Nephron (organoid): ENCODE measurements around the gene ZNF587.
"Not testable (repeated sequence)": the region's sequence is repeated elsewhere in the genome, so short reads cannot be mapped to it uniquely, and the experiment has no call there.

ENCODE experiments used
- H3K27ac Mint-ChIP-seq, 3 experiments: 2 replicates each; pipeline ENCODE4 v1.8.0; 2020; ENCODE audit warnings: mixed read lengths in 3 of 3, mild to moderate bottlenecking in 2 of 3, moderate library complexity in 1 of 3
- H3K27me3 Mint-ChIP-seq: 2 replicates; pipeline ENCODE4 v1.8.0; 2021; ENCODE audit warnings: low read depth, mild to moderate bottlenecking, moderate library complexity, mixed read lengths
- H3K36me3 Mint-ChIP-seq: 2 replicates; pipeline ENCODE4 v1.8.0; 2020; ENCODE audit warnings: low read depth, mixed read lengths
- H3K4me1 Mint-ChIP-seq: 2 replicates; pipeline ENCODE4 v1.8.0; 2020; ENCODE audit warnings: mixed read lengths
- H3K4me3 Mint-ChIP-seq, 3 experiments: 2 replicates each; pipeline ENCODE4 v1.8.0; 2020; ENCODE audit warnings: mild to moderate bottlenecking in 3 of 3, mixed read lengths in 3 of 3, moderate library complexity in 2 of 3
- H3K9me3 Mint-ChIP-seq: 2 replicates; pipeline ENCODE4 v1.8.0; 2020; ENCODE audit warnings: mixed read lengths
- TF ChIP-seq, protein P1 (sequence below), 3 experiments: fragments of 200-600 bp; sonication (generic); IDR thresholded peaks; one replicate each; pipeline ENCODE4 v1.5.0; 2021; ENCODE audit warnings: antibody characterized with exemption in 3 of 3; ENCODE audit not compliant: unreplicated experiment in 3 of 3

ZNF587 gene

GRCh38 chr19:57825511-57825910, 24.1 kb upstream of the ZNF587 start:
- Mint-ChIP-seq H3K4me3 (no peak overlapping the region), H3K36me3 (peaks cover 64% of the 10 kb centered on the region), H3K27ac (no peak overlapping the region), H3K9me3 (peaks cover 2% of the 10 kb centered on the region), H3K4me1 (peaks cover 39% of the 10 kb centered on the region), H3K27me3 (no peaks in the 10 kb centered on the region)
- TF ChIP-seq, protein P1, sequence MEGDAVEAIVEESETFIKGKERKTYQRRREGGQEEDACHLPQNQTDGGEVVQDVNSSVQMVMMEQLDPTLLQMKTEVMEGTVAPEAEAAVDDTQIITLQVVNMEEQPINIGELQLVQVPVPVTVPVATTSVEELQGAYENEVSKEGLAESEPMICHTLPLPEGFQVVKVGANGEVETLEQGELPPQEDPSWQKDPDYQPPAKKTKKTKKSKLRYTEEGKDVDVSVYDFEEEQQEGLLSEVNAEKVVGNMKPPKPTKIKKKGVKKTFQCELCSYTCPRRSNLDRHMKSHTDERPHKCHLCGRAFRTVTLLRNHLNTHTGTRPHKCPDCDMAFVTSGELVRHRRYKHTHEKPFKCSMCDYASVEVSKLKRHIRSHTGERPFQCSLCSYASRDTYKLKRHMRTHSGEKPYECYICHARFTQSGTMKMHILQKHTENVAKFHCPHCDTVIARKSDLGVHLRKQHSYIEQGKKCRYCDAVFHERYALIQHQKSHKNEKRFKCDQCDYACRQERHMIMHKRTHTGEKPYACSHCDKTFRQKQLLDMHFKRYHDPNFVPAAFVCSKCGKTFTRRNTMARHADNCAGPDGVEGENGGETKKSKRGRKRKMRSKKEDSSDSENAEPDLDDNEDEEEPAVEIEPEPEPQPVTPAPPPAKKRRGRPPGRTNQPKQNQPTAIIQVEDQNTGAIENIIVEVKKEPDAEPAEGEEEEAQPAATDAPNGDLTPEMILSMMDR (IDR thresholded peaks at IDR 0.05; ENCODE audit: unreplicated experiment in 3 of 3): no peak

DNA sequence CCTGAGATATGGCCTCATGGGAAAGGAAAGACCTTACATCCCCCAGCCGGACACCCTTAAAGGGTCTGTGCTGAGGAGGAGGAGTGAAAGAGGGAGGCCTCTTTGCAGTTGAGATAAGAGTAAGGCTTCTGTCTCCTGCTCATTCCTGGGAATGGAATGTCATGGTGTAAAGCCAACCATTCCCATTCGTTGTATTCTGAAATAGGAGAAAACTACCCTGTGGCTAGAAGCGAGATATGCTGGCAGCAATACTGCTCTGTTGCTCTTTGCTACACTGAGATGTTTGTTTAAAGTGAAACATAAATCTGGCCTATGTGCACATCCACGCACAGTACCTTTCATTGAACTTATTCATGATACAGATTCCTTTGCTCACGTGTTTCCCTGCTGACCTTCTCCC, 20.3 kb upstream of the ZNF587 start:
- TF ChIP-seq, protein P1 (IDR thresholded peaks at IDR 0.05; ENCODE audit: unreplicated experiment in 3 of 3): no peak
- Mint-ChIP-seq H3K4me3 (peak overlapping the region; percentile 25 to 92 (median 68)), H3K9me3 (no peaks in the 10 kb centered on the region), H3K4me1 (peaks cover 30% of the 10 kb centered on the region), H3K27me3 (peaks cover 4% of the 10 kb centered on the region), H3K27ac (peak overlapping the region; percentile 92 to 98 (median 98)), H3K36me3 (peaks cover 57% of the 10 kb centered on the region)

- peaks cover 26% of the 10 kb centered on the region for H3K4me1 Mint-ChIP-seq
- H3K36me3 Mint-ChIP-seq: peaks cover 53% of the 10 kb centered on the region
- H3K9me3 Mint-ChIP-seq: no peaks in the 10 kb centered on the region
- peaks cover 4% of the 10 kb centered on the region for H3K27me3 Mint-ChIP-seq
- peak within 1 kb of the TSS; percentile 92 to 98 (median 98) for H3K27ac Mint-ChIP-seq
- TF ChIP-seq, protein P1 (IDR thresholded peaks at IDR 0.05; ENCODE audit: unreplicated experiment in 3 of 3): peak; percentile 28 to 49 (median 38)
- peak within 1 kb of the TSS; percentile 91 to 92 (median 91) for H3K4me3 Mint-ChIP-seq
These were observed 19.5 kb upstream of the ZNF587 start, which contains the start of gene ZNF587B for GRCh38 chr19:57830071-57830602. Gene ZNF587B (plus strand): TSS chr19:57830299. CDS start chr19:57830529, 230 bp downstream.

- H3K27me3 Mint-ChIP-seq, H3K4me1 Mint-ChIP-seq, H3K27ac Mint-ChIP-seq, H3K9me3 Mint-ChIP-seq, H3K4me3 Mint-ChIP-seq: not testable (repeated sequence)
- H3K36me3 Mint-ChIP-seq: peaks cover 46% of the 10 kb centered on the region
These were observed 12.7 kb upstream of the ZNF587 start for GRCh38 chr19:57836991-57837390.

- not testable (repeated sequence) for H3K9me3 Mint-ChIP-seq, H3K27ac Mint-ChIP-seq, H3K4me1 Mint-ChIP-seq, H3K4me3 Mint-ChIP-seq, H3K27me3 Mint-ChIP-seq
- peaks cover 53% of the 10 kb centered on the region for H3K36me3 Mint-ChIP-seq
These were observed 11.0 kb upstream of the ZNF587 start for GRCh38 chr19:57838622-57839191.

DNA sequence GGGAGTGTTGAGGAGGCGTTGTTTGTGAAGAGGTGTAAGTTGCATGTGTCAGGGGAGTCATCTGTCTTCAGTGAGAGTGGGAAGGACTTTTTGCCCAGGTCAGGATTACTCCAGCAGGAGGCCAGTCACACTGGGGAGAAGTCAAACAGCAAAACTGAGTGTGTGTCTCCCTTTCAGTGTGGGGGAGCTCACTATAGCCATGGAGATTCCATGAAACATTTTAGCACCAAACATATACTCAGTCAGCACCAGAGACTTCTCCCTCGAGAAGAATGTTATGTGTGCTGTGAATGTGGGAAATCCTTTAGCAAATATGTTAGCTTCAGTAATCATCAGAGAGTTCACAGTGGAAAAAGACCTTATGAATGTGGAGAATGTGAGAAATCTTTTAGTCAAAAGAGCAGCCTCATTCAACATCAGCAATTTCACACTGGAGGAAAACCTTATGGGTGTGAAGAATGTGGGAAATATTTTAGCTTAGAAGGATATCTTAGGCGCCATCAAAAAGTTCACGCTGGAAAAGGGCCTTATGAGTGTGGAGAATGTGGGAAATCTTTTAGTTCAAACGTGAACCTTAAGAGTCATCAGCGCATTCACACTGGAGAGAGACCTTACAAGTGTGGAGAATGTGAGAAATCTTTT, 8.4 kb upstream of the ZNF587 start:
- peak overlapping the region in 2 of 3 experiments; percentile 55 to 66 for H3K27ac Mint-ChIP-seq
- H3K27me3 Mint-ChIP-seq: no peaks in the 10 kb centered on the region
- no peaks in the 10 kb centered on the region for H3K9me3 Mint-ChIP-seq

DNA sequence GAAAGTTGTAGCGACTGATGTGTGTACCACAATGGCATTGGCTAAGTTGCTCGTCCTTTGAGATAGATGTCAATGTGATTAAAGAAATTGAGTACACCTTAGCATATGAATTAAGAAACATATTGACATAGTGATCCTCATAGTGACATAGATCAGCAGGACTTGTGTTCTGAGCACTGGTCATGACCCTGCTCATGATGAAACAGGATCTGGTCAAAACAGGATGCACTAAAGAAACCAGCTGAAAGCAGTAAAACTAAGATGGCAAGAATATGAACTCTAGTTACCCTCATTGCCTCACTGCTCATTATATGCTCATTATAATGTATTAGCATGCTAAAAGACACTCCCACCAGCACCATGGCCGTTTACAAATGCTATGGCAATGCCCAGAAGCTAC, 2.5 kb upstream of the ZNF587 start:
- H3K4me3 Mint-ChIP-seq, H3K27me3 Mint-ChIP-seq, H3K9me3 Mint-ChIP-seq, H3K27ac Mint-ChIP-seq: not testable (repeated sequence)
- H3K36me3 Mint-ChIP-seq: peaks cover 47% of the 10 kb centered on the region
- peaks cover 20% of the 10 kb centered on the region for H3K4me1 Mint-ChIP-seq

More for the DNA sequence above, 8.4 kb upstream of the ZNF587 start:
- Mint-ChIP-seq H3K4me3 (no peak overlapping the region), H3K4me1 (no peaks in the 10 kb centered on the region), H3K36me3 (peaks cover 66% of the 10 kb centered on the region)
- TF ChIP-seq, protein P1 (IDR thresholded peaks at IDR 0.05; ENCODE audit: unreplicated experiment in 3 of 3): no peak

DNA sequence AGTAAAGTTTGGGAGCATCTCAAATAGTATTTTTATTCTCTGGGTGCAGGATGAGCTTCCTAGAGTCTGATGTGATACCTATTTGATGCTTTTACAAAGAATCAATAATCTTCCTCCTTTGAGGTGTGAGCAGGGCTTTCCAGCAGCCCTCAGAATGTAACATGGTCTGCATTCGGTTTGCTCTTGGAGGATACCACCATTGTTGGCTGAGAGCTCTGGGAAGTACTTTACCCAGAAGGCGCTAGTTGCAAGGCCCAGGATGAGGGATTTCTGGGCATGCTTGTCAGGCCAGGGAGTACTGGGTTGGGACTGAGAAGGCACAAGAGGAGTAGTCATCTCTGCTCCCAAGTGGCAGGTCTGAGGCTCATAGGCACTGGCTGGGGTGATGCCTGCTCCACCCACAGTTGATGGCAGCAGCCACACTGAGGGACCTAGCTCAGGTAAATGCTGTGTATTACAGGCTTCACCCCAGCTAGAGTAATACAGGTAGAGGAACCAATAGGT, 445 bp upstream of the ZNF587 start:
- Mint-ChIP-seq H3K4me1 (peaks cover 20% of the 10 kb centered on the region), H3K36me3 (peaks cover 53% of the 10 kb centered on the region), H3K4me3 (peak overlapping the region; percentile 90 to 99 (median 92))

More for the DNA sequence above, 445 bp upstream of the ZNF587 start:
- H3K9me3 Mint-ChIP-seq: peaks cover 16% of the 10 kb centered on the region
- not testable (repeated sequence) for H3K27me3 Mint-ChIP-seq
- H3K27ac Mint-ChIP-seq: peak overlapping the region; percentile 82 to 98 (median 97)
